ENCODE data around the gene RAD23A. TPM values are rescaled to one million over a fixed set of nuclear protein-coding genes. Genes with fewer than 3 reads are reported as not detected.
"Not testable (repeated sequence)": the region's sequence is repeated elsewhere in the genome, so short reads cannot be mapped to it uniquely, and the experiment has no call there.

Gene RAD23A
- total RNA-seq, result 10 to 100 TPM; 70.9 to 80.3 TPM
- long read RNA-seq, transcript RAD23A-203 (9 exons, 1,746 nt), result major isoform, 27 of 82 reads
- long read RNA-seq, transcript RAD23A-201 (9 exons, 1,736 nt), result major isoform, 27 of 82 reads
- long read RNA-seq, partial matches to known transcripts, result 19 of 82 reads
- long read RNA-seq, other reads (novel, unspliced or antisense), result 4 of 82 reads

- DNase-seq (peak; percentile 97 to 100), ATAC-seq (peak; percentile 93)
- intact Hi-C loops (cut with DNase I, micrococcal nuclease), result no loop called here
Measured at GRCh38 chr19:12945479-12946091, at the start of gene RAD23A. TSS of gene RAD23A (plus strand) at chr19:12945862. CDS start at chr19:12945949, 87 bp downstream.

GRCh38 chr19:12896460-12896859 lies 49.2 kb upstream of the RAD23A start:
- ATAC-seq (no peak), DNase-seq (no peak)
- intact Hi-C loops (cut with DNase I, micrococcal nuclease), result no loop called here

DNA sequence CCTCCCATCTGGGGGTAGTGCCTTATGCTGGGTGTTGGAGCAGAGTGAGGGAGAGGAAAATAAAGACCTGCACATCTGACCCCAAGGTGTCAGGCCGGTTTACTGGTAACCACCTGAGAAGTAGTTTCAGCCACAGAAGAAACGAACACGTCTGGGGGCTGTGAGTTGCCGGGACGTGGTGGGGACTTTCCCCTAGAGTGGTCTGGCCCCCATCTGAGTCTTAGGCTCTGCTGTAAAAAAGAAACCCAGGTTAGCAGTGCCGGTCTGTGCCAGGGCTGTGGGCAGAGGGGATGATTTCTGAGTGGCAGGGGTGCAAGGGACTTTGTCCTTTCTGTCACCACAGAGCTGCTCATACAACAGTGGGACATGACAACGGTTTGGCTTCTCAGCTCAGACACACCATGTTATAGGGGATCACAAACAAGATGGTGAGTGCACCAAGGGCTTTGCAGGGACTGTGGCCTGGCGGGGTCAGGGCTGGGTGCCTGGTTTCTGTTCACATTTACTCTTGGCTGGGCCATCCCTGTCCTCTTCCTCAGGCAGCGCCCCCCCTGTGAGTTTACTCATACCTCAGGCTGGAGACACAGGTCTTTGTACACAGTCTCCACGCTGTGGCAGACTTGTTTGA lies 45.7 kb upstream of the RAD23A start:
- no peak for DNase-seq
- intact Hi-C loops (cut with DNase I, micrococcal nuclease), result no loop called here
- ATAC-seq, result no peak

GRCh38 chr19:12907166-12907565 lies 38.5 kb upstream of the RAD23A start:
- ATAC-seq (peak; percentile 92), DNase-seq (no peak)
- intact Hi-C loops (cut with DNase I, micrococcal nuclease), result no loop called here

DNA sequence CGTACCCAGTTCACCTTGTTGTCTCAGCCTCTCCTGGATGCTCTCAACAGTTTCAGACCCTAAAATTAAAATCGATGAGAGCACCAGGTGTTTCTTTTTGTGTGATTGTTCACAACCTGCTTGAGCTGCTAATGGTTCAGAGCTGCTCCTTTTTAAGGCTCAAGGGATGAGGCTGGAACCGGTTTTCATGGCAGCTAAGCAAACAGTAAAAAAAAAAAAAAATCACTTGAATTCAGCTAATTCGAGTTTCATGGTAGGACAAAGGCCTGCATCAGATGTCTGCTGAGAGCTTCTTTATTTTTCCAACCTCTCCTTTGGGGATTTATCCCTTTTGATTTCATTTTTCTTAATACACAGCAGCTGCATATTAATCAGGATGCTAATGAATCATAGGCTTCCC lies 33.1 kb upstream of the RAD23A start:
- intact Hi-C loops (cut with DNase I, micrococcal nuclease), result no loop called here
- DNase-seq (no peak), ATAC-seq (no peak)

GRCh38 chr19:12913011-12913561 lies 32.6 kb upstream of the RAD23A start:
- intact Hi-C loops (cut with DNase I, micrococcal nuclease), result no loop called here
- ATAC-seq, result peak; percentile 62
- DNase-seq, result peak; percentile 48 to 75

DNA sequence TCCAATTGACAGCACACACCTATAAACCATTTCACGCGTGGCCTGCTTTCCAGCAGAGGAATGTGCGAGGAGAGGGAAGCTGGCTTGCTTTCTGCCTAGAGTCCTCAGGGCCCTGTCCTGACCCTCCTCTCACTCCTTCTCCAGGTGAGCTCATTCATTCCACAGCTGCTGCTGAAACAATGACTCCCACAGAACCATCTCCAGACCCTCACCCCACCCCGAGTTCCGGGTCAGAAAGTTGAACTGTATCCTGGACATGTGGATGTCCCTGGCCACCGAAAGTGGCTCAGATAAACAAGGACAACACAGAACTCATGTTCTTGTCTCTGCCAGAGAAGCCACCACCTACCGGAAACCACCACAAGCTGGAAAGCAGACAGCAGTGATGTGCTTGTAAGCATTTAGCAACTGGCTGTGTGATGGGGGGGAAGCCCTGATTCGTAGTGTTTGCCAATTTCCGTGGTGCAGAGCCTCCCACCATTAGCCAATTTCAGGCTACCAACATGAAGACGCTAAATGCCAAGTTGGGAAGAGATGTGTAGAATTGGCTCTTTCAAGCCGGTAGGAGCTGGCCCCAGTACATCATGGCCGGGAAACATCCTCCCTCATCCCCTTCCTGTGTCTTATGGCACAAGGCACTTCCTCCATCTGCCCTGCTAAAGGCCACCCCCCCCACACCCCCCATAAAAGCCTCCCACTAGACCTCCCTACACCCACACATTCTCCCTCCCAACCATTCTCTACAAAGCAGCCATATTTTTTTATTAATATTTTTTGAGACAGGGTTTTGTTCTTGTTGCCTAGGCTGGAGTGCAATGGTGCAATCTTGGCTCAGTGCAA lies 31.6 kb upstream of the RAD23A start:
- ATAC-seq, result no peak
- intact Hi-C loops (cut with DNase I, micrococcal nuclease), result no loop called here
- peak in 1 of 2 donors; percentile 34 for DNase-seq

DNA sequence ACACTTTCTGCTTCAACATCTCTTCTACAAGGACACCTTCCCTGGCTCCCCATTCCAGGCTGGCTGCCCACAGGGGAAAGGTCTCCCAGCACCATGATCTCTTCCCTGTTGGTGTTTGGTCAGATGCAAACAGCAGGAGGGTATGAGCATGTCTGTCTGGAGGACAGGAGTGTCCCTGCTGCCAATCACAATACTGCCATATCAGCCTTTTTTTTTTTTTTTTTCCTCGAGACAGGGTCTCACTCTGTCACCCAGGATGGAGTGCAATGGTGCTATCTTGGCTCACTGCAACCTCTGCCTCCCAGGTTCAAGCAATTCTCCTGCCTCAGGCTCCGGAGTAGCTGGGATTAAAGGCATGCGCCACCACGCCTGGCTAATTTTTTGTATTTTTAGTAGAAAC lies 29.8 kb upstream of the RAD23A start:
- intact Hi-C loops (cut with DNase I, micrococcal nuclease); DNase-seq; ATAC-seq: not testable (repeated sequence)

- intact Hi-C loops (cut with DNase I, micrococcal nuclease), result no loop called here
- no peak for ATAC-seq
- no peak for DNase-seq
Measured at GRCh38 chr19:12918253-12918652, 27.4 kb upstream of the RAD23A start.

GRCh38 chr19:12921047-12921446 lies 24.6 kb upstream of the RAD23A start:
- intact Hi-C loops (cut with DNase I, micrococcal nuclease), result no loop called here
- ATAC-seq (peak; percentile 1), DNase-seq (no peak)

GRCh38 chr19:12922959-12923358 lies 22.7 kb upstream of the RAD23A start:
- DNase-seq (no peak), ATAC-seq (no peak)
- intact Hi-C loops (cut with DNase I, micrococcal nuclease), result no loop called here

GRCh38 chr19:12924621-12925310 lies 20.9 kb upstream of the RAD23A start:
- DNase-seq (no peak), ATAC-seq (no peak)
- intact Hi-C loops (cut with DNase I, micrococcal nuclease), result no loop called here

GRCh38 chr19:12930002-12930645 lies 15.5 kb upstream of the RAD23A start:
- intact Hi-C loops (cut with DNase I, micrococcal nuclease), result no loop called here
- DNase-seq (no peak), ATAC-seq (no peak)

DNA sequence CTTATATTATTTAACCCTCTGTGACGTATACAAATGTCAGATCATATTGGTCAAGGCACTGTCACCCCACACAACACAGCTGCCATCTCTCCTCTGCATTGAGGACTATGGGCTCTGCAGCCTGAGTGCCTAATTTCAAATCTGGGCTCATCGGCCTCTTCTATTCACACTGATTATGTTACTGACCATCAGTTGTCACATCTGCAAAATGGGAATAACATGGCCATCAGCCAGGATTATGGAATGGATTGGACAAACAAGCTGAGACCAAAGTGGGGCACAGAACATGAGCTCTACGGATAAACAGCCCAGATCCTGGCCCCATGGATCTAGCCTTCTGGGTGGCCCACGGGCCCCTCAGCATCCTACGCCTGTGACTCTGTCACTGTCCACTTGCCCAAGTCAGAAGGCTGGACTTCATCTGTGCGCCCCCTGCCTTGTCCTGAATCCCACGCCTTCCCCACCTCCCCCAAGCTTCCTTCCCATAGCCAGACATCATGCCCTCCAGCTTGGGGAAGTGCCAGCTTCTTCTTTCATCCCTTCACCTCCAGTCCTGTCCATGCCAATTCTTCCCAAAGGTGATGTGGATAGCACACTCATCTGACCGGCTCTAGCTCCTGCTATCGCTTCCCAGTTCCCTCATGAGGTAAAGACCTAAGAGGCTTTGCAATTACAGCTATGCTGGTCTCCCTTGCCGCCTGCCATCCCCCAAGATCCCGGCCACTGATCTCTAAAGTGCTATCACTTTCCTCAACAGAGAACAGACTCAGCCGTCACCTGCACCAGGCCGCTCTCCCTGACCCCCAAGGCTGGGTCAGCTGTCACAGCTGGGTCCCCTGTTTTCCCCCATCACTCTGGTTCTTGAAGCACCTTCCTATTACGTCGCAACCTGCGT lies 13.0 kb upstream of the RAD23A start:
- intact Hi-C loops (cut with DNase I, micrococcal nuclease), result no loop called here
- DNase-seq (peak in 1 of 2 donors; percentile 44), ATAC-seq (no peak)

GRCh38 chr19:12933287-12934072 lies 12.2 kb upstream of the RAD23A start, which contains the start of gene FARSA:
TSS of gene FARSA (minus strand) at chr19:12933711. CDS start at chr19:12933696, 15 bp downstream.
- intact Hi-C loops (cut with DNase I, micrococcal nuclease), result no loop called here
- DNase-seq, result peak; percentile 92 to 93
- peak; percentile 78 for ATAC-seq

DNA sequence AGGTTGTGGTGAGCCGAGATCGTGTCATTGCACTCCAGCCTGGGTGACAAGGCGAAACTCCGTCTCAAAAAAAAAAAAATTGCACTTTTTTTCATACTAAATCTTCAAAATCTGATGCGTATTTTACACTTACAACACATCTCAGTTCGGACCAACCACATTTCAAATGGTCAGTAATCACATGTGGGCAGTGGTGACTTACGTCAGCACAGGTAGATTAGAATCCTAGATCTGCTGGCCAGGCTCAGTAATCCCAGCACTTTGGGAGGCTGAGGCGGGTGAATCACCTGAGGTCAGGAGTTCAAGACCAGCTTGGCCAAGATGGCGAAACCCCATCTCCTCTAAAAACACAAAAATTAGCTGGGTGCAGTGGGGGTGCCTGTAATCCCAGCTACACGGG lies 10.6 kb upstream of the RAD23A start:
- intact Hi-C loops (cut with DNase I, micrococcal nuclease), result no loop called here
- DNase-seq (no peak), ATAC-seq (no peak)
